ENCODE results near the gene ATP6V1F.

Gene ATP6V1F

DNA sequence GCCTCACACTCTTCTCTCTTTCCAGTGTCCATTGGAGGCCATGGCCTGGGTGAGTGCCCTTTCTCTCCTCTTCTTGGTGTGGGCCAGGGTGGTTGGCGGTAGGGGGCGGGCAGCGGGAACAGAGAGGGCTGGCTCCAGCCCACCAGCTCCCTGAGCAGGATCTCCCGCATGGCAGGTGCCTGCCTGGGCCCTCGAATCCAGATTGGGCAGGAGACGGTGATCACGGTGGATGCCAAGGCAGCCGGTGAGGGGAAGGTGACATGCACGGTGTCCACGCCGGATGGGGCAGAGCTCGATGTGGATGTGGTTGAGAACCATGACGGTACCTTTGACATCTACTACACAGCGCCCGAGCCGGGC is 13.5 kb upstream of the ATP6V1F start:
- no peak for DNase-seq

DNA sequence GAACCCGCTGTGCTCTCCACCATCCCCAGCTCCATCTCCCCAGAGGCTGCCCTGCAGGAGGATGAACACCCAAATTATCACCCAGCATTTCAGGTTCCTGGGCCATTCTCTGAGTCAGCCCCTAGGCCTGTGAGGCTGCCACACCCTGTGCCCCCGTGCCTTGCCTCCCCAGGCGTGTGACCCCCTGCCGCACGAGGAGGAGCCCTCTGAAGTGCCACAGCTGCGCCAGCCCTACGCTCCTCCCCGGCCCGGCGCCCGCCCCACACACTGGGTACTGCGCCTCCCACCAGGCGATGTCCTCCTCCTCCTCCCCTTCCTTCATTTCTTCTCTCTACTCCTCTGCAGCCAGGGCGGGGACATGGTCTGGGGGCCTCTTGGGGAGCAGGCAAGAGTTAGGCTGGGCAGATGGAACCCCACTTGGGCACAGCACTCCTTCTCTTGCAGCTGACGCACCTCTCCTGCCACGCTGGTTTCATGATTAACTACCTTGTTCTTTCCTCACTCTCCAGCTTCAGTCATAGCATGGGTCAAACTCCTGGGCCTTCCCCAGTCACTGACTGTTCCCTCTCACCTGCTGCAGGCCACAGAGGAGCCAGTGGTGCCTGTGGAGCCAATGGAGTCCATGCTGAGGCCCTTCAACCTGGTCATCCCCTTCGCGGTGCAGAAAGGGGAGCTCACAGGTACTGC is 12.7 kb upstream of the ATP6V1F start:
- no peak for DNase-seq

- no peak for DNase-seq
Measured at GRCh38 chr7:128852537-128853254, 10.0 kb upstream of the ATP6V1F start.

DNA sequence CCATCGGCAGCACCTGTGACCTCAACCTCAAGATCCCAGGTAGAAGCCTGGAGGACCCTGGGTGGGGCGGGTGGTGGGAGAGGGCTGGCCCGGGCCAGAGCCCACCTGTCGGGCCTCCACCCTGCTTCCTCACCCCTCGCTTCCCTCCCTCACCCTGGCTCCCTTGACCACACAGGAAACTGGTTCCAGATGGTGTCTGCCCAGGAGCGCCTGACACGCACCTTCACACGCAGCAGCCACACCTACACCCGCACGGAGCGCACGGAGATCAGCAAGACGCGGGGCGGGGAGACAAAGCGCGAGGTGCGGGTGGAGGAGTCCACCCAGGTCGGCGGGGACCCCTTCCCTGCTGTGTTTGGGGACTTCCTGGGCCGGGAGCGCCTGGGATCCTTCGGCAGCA is 8.9 kb upstream of the ATP6V1F start:
- DNase-seq: no peak

DNA sequence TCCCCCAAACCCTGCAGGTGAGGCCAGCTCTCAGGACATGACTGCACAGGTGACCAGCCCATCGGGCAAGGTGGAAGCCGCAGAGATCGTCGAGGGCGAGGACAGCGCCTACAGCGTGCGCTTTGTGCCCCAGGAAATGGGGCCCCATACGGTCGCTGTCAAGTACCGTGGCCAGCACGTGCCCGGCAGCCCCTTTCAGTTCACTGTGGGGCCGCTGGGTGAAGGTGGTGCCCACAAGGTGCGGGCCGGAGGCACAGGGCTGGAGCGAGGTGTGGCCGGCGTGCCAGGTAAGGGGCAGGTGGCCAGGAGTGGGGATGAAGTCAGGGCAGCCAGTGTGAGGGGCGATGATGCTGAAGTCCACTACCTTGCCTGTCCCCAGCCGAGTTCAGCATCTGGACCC is 8.3 kb upstream of the ATP6V1F start:
- DNase-seq: no peak

- no peak for DNase-seq
Measured at GRCh38 chr7:128855559-128855958, 7.1 kb upstream of the ATP6V1F start.

- no peak for DNase-seq
Measured at GRCh38 chr7:128856001-128856718, 6.5 kb upstream of the ATP6V1F start.

GRCh38 chr7:128858380-128859231 is 4.0 kb upstream of the ATP6V1F start:
- DNase-seq: no peak

- DNase-seq: no peak
Measured at GRCh38 chr7:128859232-128860157, 3.2 kb upstream of the ATP6V1F start.

DNA sequence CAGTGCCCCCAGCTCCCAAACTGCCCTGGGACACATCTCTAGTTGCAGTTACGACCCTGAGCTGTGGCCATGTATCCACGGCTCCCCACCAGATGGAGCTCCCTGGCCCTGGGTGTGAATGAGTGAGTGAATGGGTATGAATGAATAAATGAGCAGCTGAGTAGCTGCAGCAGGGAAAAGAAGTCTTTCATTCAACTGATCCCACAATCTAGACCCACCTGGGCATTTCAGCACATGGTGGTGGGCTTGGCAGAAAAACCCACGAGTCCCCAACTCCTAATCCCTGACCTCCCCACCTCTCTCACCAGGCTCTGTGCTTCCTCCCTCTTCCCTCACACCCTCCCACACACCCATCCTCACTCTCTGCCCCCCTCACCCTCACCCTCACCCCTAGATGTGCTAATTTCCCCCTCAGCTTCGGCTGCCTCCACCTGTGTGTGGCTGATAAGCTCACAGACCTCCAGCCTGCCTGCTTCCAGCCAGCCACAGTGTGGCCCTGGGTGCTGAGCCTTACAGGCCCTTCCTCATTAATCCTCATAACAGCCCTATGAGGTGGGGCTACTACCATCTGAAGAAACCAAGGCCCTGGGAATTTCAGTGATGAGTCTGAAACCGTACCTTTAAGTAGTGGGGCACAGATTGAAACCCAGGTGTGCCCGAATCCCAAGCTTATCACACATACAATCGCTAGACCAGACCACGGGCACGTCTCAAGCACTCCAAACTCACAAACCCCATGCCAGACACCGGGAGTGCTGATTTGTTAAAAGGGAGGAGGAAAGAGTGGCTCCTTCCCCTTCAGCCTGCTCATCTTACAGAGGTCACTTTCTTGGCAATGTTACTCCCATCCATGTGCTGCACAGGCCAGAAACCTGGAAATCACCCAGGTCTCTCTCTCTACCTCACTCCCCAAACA is 2.2 kb upstream of the ATP6V1F start:
- DNase-seq: no peak

GRCh38 chr7:128861957-128862570 is 592 bp upstream of the ATP6V1F start:
- DNase-seq: no peak

DNA sequence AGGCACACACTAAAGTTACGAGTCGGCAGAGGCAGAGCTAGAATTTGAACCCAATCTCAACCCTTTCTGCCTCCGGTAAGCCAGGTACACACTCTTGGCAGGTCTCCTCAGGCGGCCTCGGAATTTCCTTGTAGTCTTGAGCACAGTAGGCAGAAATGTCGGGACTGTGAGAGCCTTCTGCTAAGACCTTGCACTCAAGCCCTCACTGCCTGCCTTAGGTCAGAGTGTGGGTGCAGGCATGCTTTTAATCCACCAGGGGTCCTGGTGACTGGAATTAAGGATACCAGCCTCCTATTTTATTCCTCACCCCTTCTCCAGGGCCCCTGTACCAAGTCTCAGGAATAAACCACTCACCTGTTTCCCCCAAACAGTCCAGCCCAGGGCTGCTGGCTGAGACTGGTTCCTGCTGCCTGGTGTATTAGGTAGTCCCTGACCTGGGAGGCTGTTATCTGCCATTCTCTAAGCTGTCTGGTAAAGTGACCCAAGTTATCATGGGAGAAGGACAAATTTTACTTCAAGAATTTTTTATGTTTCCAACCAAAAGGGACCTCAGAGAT is 855 bp downstream of the ATP6V1F start:
- DNase-seq: peak; percentile 53 to 61

- DNase-seq: no peak
Measured at GRCh38 chr7:128865303-128865702, 2.6 kb downstream of the ATP6V1F start.

- DNase-seq: no peak
Measured at GRCh38 chr7:128865996-128866877, 3.6 kb downstream of the ATP6V1F start.

DNA sequence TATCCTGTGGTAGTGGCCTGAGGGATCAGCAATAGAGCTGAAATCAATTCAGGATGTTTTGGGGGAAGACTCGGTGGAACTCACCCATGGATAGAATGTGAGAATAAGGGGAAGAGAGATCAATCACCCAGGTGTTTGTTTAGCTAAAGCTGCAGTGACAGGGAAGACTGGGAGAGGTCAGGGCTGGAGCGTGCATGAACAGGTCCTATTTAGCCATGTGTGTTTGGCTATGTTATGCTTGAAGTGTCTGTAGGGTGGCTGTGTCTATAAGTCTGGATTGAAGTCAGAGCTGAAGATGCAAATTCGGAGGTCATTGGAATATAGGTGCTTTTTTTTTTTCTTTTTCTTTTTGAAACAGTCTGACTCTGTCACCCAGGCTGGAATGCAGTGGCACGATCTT is 4.6 kb downstream of the ATP6V1F start:
- DNase-seq: no peak

GRCh38 chr7:128867842-128868623 is 5.4 kb downstream of the ATP6V1F start:
- no peak for DNase-seq

- DNase-seq: no peak
Measured at GRCh38 chr7:128868624-128869137, 6.0 kb downstream of the ATP6V1F start.

Measured in activated CD4-positive, alpha-beta T cell treated with anti-CD3 and anti-CD28 coated beads, Interleukin-2, amount 50 U/mL, for 48 hours (primary cell).